ENCODE measurements around the gene NME1. TPM values are rescaled to one million over a fixed set of nuclear protein-coding genes. Genes with fewer than 3 reads are reported as not detected.

The NME1 gene
- polyA plus RNA-seq, 1 donor (not counting 4 experiments of a cell fraction or from before 2014, with no cell fraction given) = 381 TPM

- Histone ChIP-seq H3K9ac (ENCODE audit: control insufficient read depth, extremely low read depth, insufficient read depth, low read length) (no peak overlapping the region), H2AFZ (ENCODE audit: control insufficient read depth, low read length) (no peak overlapping the region), H3K36me3 (ENCODE audit: control insufficient read depth in 2 of 2, extremely low read depth in 1 of 2, insufficient read depth in 2 of 2, low read length in 2 of 2) (peaks cover 16 to 27% of the 10 kb centered on the region in 2 experiments), H3K4me3 (ENCODE audit: control insufficient read depth in 2 of 3, extremely low read depth in 1 of 3, insufficient read depth in 2 of 3, low read depth in 1 of 3, low read length in 3 of 3) (no peak overlapping the region), H3K9me1 (ENCODE audit: control insufficient read depth, extremely low read depth, insufficient read depth, low read length) (no peaks in the 10 kb centered on the region), H3K4me1 (ENCODE audit: control insufficient read depth, extremely low read depth, insufficient read depth, low read length) (peaks cover 8% of the 10 kb centered on the region), H3K27ac (ENCODE audit: control insufficient read depth, insufficient read depth, low read length) (no peak overlapping the region), H3K27me3 (ENCODE audit: control insufficient read depth, extremely low read depth, insufficient read depth, low read length) (no peaks in the 10 kb centered on the region), H4K20me1 (ENCODE audit: control insufficient read depth, extremely low read depth, insufficient read depth, low read length) (no peaks in the 10 kb centered on the region), H3K4me2 (ENCODE audit: control insufficient read depth, extremely low read depth, insufficient read depth, low read depth, low read length) (no peak overlapping the region), H3K9me3 (ENCODE audit: control insufficient read depth, low read depth, low read length) (no peaks in the 10 kb centered on the region), H3K79me2 (ENCODE audit: control insufficient read depth, insufficient read depth, low read length) (peaks cover 29% of the 10 kb centered on the region)
- FAIRE-seq (no peak), DNase-seq (ENCODE audit: low read depth, low spot score) (no peak)
- TF ChIP-seq CTCF (optimal IDR thresholded peaks at IDR 0.05 in 1 of 3, IDR thresholded peaks at IDR 0.05 in 1 of 3, conservative IDR thresholded peaks at IDR 0.05 in 1 of 3; ENCODE audit: extremely low read depth in 1 of 3, insufficient read depth in 2 of 3, low read length in 3 of 3) (no peak), EZH2 (IDR thresholded peaks at IDR 0.05; ENCODE audit: low read length) (no peak)
- dilution Hi-C loops (cut with MboI; ENCODE audit: extremely low pct_ligation_motif_present, low sequenced_read_pairs) = no loop called here
Observed at GRCh38 chr17:51161541-51161940, 8.2 kb downstream of the NME1 start.

GRCh38 chr17:51164911-51165679 lies 11.7 kb downstream of the NME1 start:
- Histone ChIP-seq H3K4me2 (ENCODE audit: control insufficient read depth, extremely low read depth, insufficient read depth, low read depth, low read length) (peak overlapping the region; percentile 92), H3K9ac (ENCODE audit: control insufficient read depth, extremely low read depth, insufficient read depth, low read length) (peak overlapping the region; percentile 96), H3K36me3 (ENCODE audit: control insufficient read depth in 2 of 2, extremely low read depth in 1 of 2, insufficient read depth in 2 of 2, low read length in 2 of 2) (peaks cover 24 to 32% of the 10 kb centered on the region in 2 experiments), H3K27ac (ENCODE audit: control insufficient read depth, insufficient read depth, low read length) (no peak overlapping the region), H3K27me3 (ENCODE audit: control insufficient read depth, extremely low read depth, insufficient read depth, low read length) (no peaks in the 10 kb centered on the region), H3K9me3 (ENCODE audit: control insufficient read depth, low read depth, low read length) (no peaks in the 10 kb centered on the region), H3K79me2 (ENCODE audit: control insufficient read depth, insufficient read depth, low read length) (peaks cover 26% of the 10 kb centered on the region), H4K20me1 (ENCODE audit: control insufficient read depth, extremely low read depth, insufficient read depth, low read length) (peaks cover 3% of the 10 kb centered on the region), H3K9me1 (ENCODE audit: control insufficient read depth, extremely low read depth, insufficient read depth, low read length) (no peaks in the 10 kb centered on the region), H3K4me1 (ENCODE audit: control insufficient read depth, extremely low read depth, insufficient read depth, low read length) (peaks cover 18% of the 10 kb centered on the region), H2AFZ (ENCODE audit: control insufficient read depth, low read length) (no peak overlapping the region), H3K4me3 (ENCODE audit: control insufficient read depth in 2 of 3, extremely low read depth in 1 of 3, insufficient read depth in 2 of 3, low read depth in 1 of 3, low read length in 3 of 3) (peak overlapping the region in 1 of 3 experiments; percentile 90)
- TF ChIP-seq EZH2 (IDR thresholded peaks at IDR 0.05; ENCODE audit: low read length) (no peak), CTCF (optimal IDR thresholded peaks at IDR 0.05 in 1 of 3, IDR thresholded peaks at IDR 0.05 in 1 of 3, conservative IDR thresholded peaks at IDR 0.05 in 1 of 3; ENCODE audit: extremely low read depth in 1 of 3, insufficient read depth in 2 of 3, low read length in 3 of 3) (no peak)
- FAIRE-seq = no peak
- dilution Hi-C loops (cut with MboI; ENCODE audit: extremely low pct_ligation_motif_present, low sequenced_read_pairs) = no loop called here
- no peak for DNase-seq (ENCODE audit: low read depth, low spot score)

Measured in keratinocyte (primary cell).